ENCODE results near the gene SALL4.

SALL4 gene

DNA sequence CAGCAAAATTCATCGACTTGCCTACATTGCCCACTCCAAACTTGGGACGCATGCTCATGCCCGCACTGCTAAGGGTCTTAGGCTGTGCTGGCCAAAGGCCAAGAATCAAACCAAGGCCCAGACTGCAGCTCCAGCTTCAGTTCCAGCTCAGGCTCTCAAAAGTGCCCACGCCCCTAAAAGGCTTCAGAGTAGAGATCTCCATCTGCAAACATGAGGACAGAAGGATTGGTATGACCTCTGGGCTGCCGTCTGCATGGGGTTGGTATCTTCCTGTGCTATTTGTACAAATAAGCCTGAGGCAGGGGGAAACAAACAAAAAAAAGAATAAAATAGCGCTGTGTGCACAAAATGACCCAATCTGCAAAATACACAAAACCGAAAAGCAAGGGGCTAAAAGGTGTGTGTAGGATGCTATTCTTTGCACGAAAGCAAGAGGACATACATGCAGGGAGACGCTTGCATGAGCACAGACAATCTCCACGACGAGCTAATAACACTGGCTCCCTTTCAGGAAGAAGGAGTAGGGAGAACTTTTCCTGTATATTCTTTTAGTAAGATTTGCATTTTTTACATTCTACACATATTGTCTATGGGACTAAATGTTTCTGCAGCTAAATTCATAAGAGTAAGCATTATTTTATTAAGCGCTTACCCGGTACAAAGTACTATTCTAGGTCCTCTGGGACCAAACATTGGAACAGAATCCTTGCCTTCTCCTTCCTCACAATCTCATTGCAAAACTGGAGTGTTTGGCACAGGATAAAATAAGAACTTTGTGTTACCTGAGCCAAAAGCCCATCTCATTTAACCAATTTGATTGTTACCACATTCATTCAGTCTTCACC, 67.2 kb downstream of the SALL4 start:
- no peak for FAIRE-seq

DNA sequence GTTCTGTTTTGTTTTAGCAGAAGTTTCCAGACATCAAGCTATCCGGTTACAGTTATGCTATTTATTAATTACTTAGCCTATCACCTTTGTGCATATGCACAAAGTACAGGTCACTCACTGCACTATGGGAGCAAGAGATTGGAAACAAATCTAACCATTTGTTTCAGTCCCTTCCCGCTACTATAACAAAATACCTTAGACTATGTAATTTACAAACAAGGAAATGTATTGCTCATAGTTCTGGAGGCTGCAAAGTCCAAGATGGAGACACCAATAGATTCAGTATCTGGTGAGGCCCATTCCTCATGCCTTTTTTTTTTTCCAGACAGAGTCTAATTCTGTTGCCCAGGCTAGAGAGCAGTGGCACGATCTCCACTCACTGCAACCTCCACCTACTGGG, 69.3 kb downstream of the SALL4 start:
- no peak for FAIRE-seq

Measured in colon (tissue), 2 donors.